Ovary (tissue), 3 donors: ENCODE results near the gene PABPN1.

ENCODE experiments used
- CTCF ChIP-seq, 3 donors: fragments of 450-650 bp in 2 of 3; fragments of 200-600 bp in 1 of 3; IDR thresholded peaks; one replicate each; pipeline versions ENCODE4 v1.5.1 to v1.8.0; 2016 to 2022; ENCODE audit warnings: antibody characterized with exemption in 3 of 3, mild to moderate bottlenecking in 1 of 3
- EP300 ChIP-seq: sonication (generic); formaldehyde crosslinking; IDR thresholded peaks from one replicate; pipeline ENCODE4 v1.6.1; 2017; ENCODE audit warnings: antibody characterized with exemption
- POLR2A ChIP-seq: fragments of 450-650 bp; IDR thresholded peaks from one replicate; pipeline ENCODE4 v1.6.1; 2017; ENCODE audit warnings: antibody characterized with exemption, mild to moderate bottlenecking, moderate library complexity
- donor health status: DM: no; HTN: no; CAD: no.

- no peak for TF ChIP-seq POLR2A
- TF ChIP-seq CTCF (IDR thresholded peaks at IDR 0.05) = no peak
- TF ChIP-seq EP300 = no peak
Observed at GRCh38 chr14:23324993-23325392, 3.7 kb downstream of the PABPN1 start.
